HEK293 (cell line): ENCODE measurements around the gene ERBB4.
A peak's percentile ranks its signal among the peaks of the same experiment; 100 is the strongest.

Source experiments
- CTCF ChIA-PET: fragments of 350-600 bp; formaldehyde crosslinking; extraction: SDS; loops from one replicate; lab custom pipeline; 2021; ENCODE audit warnings: antibody characterized with exemption; lab: Yijun Ruan, JAX
- POLR2A ChIA-PET: fragments of 300-600 bp; formaldehyde crosslinking; extraction: SDS; loops from one replicate; lab custom pipeline; 2020; ENCODE audit warnings: antibody characterized with exemption, inconsistent platforms; lab: Yijun Ruan, JAX
- H3K27ac ChIP-seq: fragments of 200-500 bp; sonication (Bioruptor generic); 2 replicates; pipeline ENCODE4 v1.5.1; 2014; ENCODE audit warnings: low read depth, low read length, control low read depth, inconsistent platforms; ENCODE audit errors: extremely low read depth
- H3K36me3 ChIP-seq, 2 experiments: fragments of 200-500 bp in 1 of 2; sonication (Bioruptor generic) in 1 of 2; 1 replicate in 1 of 2; 2 replicates in 1 of 2; pipeline ENCODE4 v1.5.1; 2014 to 2017; ENCODE audit warnings: inconsistent platforms in 2 of 2, low read length in 2 of 2; ENCODE audit not compliant: control insufficient read depth in 2 of 2, insufficient read depth in 1 of 2
- H3K4me1 ChIP-seq: fragments of 200-500 bp; sonication (Bioruptor generic); 2 replicates; pipeline ENCODE4 v1.5.1; 2014; ENCODE audit warnings: mild to moderate bottlenecking, low read length, inconsistent platforms; ENCODE audit not compliant: control insufficient read depth, insufficient read depth
- H3K4me3 ChIP-seq: 2 replicates; pipeline ENCODE4 v1.5.1; 2011; ENCODE audit warnings: low read depth, mild to moderate bottlenecking, control low read depth, low read length, moderate library complexity
- H3K9me3 ChIP-seq: fragments of 200-500 bp; sonication (Bioruptor generic); 2 replicates; pipeline ENCODE4 v1.5.1; 2014; ENCODE audit warnings: low read depth, low read length, inconsistent platforms; ENCODE audit not compliant: control insufficient read depth, insufficient read depth
- FEZF1 ChIP-seq: fragments of 450-650 bp; formaldehyde crosslinking; IDR thresholded peaks from 2 replicates; pipeline ENCODE4 v1.5.1; 2016; ENCODE audit warnings: missing biosample characterization, missing genetic modification characterization
- GLI4 ChIP-seq: fragments of 450-650 bp; formaldehyde crosslinking; IDR thresholded peaks from 2 replicates; pipeline ENCODE4 v1.5.1; 2016; ENCODE audit warnings: missing biosample characterization, missing genetic modification characterization
- MYNN ChIP-seq: fragments of 450-650 bp; formaldehyde crosslinking; IDR thresholded peaks from 2 replicates; pipeline ENCODE4 v1.5.1; 2016; ENCODE audit warnings: missing biosample characterization, missing genetic modification characterization, borderline replicate concordance
- RBAK ChIP-seq: fragments of 450-650 bp; formaldehyde crosslinking; IDR thresholded peaks from 2 replicates; pipeline ENCODE4 v1.5.1; 2016; ENCODE audit warnings: missing biosample characterization, missing genetic modification characterization
- ZEB2 ChIP-seq: fragments of 450-650 bp; formaldehyde crosslinking; IDR thresholded peaks from 2 replicates; pipeline ENCODE4 v1.5.1; 2016; ENCODE audit warnings: missing biosample characterization, missing genetic modification characterization
- ZFHX2 ChIP-seq: fragments of 450-650 bp; formaldehyde crosslinking; conservative IDR thresholded peaks from 2 replicates; pipeline ENCODE4 v1.5.1; 2016; ENCODE audit warnings: missing biosample characterization, missing genetic modification characterization
- ZNF114 ChIP-seq: fragments of 450-650 bp; formaldehyde crosslinking; IDR thresholded peaks from 2 replicates; pipeline ENCODE4 v1.5.0; 2017; ENCODE audit warnings: missing biosample characterization, missing genetic modification characterization
- ZNF146 ChIP-seq: fragments of 450-650 bp; formaldehyde crosslinking; IDR thresholded peaks from 2 replicates; pipeline ENCODE4 v1.5.1; 2016; ENCODE audit warnings: missing biosample characterization, missing genetic modification characterization
- ZNF175 ChIP-seq: fragments of 450-650 bp; formaldehyde crosslinking; IDR thresholded peaks from 2 replicates; pipeline ENCODE4 v1.5.1; 2016; ENCODE audit warnings: missing biosample characterization, missing genetic modification characterization
- ZNF184 ChIP-seq: fragments of 450-650 bp; IDR thresholded peaks from 2 replicates; pipeline ENCODE4 v1.5.1; 2018; ENCODE audit warnings: missing biosample characterization, mild to moderate bottlenecking, missing genetic modification characterization
- ZNF2 ChIP-seq: fragments of 450-650 bp; formaldehyde crosslinking; IDR thresholded peaks from 2 replicates; pipeline ENCODE4 v1.5.1; 2016; ENCODE audit warnings: missing biosample characterization, missing genetic modification characterization
- ZNF292 ChIP-seq: fragments of 450-650 bp; formaldehyde crosslinking; IDR thresholded peaks from 2 replicates; pipeline ENCODE4 v1.5.1; 2016; ENCODE audit warnings: low read depth, missing biosample characterization, missing genetic modification characterization, borderline replicate concordance
- ZNF341 ChIP-seq: fragments of 450-650 bp; formaldehyde crosslinking; IDR thresholded peaks from 2 replicates; pipeline ENCODE4; 2016; ENCODE audit warnings: low read depth, missing biosample characterization, missing genetic modification characterization
- ZNF391 ChIP-seq: fragments of 450-650 bp; formaldehyde crosslinking; IDR thresholded peaks from 2 replicates; pipeline ENCODE4 v1.5.1; 2016; ENCODE audit warnings: low read depth, missing biosample characterization, missing genetic modification characterization, borderline replicate concordance
- ZNF473 ChIP-seq: fragments of 450-650 bp; formaldehyde crosslinking; IDR thresholded peaks from 2 replicates; pipeline ENCODE4 v1.5.1; 2017; ENCODE audit warnings: missing biosample characterization, missing genetic modification characterization
- ZNF530 ChIP-seq: fragments of 450-650 bp; formaldehyde crosslinking; IDR thresholded peaks from 2 replicates; pipeline ENCODE4 v1.5.1; 2016; ENCODE audit warnings: low read depth, missing biosample characterization, missing genetic modification characterization
- ZNF549 ChIP-seq: fragments of 450-650 bp; IDR thresholded peaks from 2 replicates; pipeline ENCODE4 v1.5.1; 2018; ENCODE audit warnings: missing biosample characterization, missing genetic modification characterization, mild to moderate bottlenecking, inconsistent platforms, moderate library complexity
- ZNF660 ChIP-seq: fragments of 450-650 bp; IDR thresholded peaks from 2 replicates; pipeline ENCODE4 v1.5.1; 2018; ENCODE audit warnings: missing biosample characterization, mild to moderate bottlenecking, missing genetic modification characterization
- ZNF791 ChIP-seq: fragments of 450-650 bp; formaldehyde crosslinking; IDR thresholded peaks from 2 replicates; pipeline ENCODE4 v1.5.1; 2016; ENCODE audit warnings: missing biosample characterization, missing genetic modification characterization
- ZNF843 ChIP-seq: fragments of 450-650 bp; formaldehyde crosslinking; IDR thresholded peaks from 2 replicates; pipeline ENCODE4 v1.5.1; 2016; ENCODE audit warnings: missing biosample characterization, missing genetic modification characterization
- TF ChIP-seq, protein P1 (sequence below): fragments of 450-650 bp; formaldehyde crosslinking; IDR thresholded peaks from 2 replicates; pipeline ENCODE4 v1.5.1; 2016; ENCODE audit warnings: missing biosample characterization, missing genetic modification characterization, borderline replicate concordance
- TF ChIP-seq, protein P2 (sequence below): fragments of 450-650 bp; formaldehyde crosslinking; IDR thresholded peaks from 2 replicates; pipeline ENCODE4 v1.5.1; 2016; ENCODE audit warnings: missing biosample characterization, missing genetic modification characterization
- TF ChIP-seq, protein P3 (sequence below): fragments of 450-650 bp; formaldehyde crosslinking; IDR thresholded peaks from 2 replicates; pipeline ENCODE4 v1.5.1; 2017; ENCODE audit warnings: missing biosample characterization, missing genetic modification characterization
- TF ChIP-seq, protein P4 (sequence below): fragments of 450-650 bp; formaldehyde crosslinking; IDR thresholded peaks from 2 replicates; pipeline ENCODE4 v1.5.1; 2016; ENCODE audit warnings: missing biosample characterization, missing genetic modification characterization

Gene ERBB4

DNA sequence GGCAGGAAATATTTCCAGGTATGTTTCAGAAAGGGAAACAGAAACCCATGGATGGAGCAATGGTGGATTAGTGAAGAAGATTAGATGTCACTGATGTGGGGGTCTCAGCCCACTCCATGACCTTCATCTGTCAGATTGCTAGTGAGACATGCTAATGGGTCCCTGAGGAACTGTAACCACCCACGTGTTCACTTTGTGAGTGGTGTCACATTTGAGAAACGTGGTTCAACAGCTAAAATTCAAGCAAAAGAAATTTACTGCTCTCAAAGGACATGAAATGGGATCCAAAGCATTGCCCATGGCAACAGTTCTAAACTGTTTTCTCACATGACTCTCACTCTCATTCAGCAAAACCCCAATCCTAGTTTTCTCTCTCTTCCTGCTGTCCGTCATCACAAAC, 776.1 kb downstream of the ERBB4 start:
- TF ChIP-seq ZFHX2 (tag by site-specific recombination) (0 out of 2 replicates have a peak, but pooled peaks have one; percentile 13), ZNF660 (tag by site-specific recombination) (no peak), ZNF473 (no peak)
- TF ChIP-seq, protein P1, sequence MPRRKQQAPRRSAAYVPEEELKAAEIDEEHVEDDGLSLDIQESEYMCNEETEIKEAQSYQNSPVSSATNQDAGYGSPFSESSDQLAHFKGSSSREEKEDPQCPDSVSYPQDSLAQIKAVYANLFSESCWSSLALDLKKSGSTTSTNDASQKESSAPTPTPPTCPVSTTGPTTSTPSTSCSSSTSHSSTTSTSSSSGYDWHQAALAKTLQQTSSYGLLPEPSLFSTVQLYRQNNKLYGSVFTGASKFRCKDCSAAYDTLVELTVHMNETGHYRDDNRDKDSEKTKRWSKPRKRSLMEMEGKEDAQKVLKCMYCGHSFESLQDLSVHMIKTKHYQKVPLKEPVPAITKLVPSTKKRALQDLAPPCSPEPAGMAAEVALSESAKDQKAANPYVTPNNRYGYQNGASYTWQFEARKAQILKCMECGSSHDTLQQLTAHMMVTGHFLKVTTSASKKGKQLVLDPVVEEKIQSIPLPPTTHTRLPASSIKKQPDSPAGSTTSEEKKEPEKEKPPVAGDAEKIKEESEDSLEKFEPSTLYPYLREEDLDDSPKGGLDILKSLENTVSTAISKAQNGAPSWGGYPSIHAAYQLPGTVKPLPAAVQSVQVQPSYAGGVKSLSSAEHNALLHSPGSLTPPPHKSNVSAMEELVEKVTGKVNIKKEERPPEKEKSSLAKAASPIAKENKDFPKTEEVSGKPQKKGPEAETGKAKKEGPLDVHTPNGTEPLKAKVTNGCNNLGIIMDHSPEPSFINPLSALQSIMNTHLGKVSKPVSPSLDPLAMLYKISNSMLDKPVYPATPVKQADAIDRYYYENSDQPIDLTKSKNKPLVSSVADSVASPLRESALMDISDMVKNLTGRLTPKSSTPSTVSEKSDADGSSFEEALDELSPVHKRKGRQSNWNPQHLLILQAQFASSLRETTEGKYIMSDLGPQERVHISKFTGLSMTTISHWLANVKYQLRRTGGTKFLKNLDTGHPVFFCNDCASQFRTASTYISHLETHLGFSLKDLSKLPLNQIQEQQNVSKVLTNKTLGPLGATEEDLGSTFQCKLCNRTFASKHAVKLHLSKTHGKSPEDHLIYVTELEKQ (tag by site-specific recombination): no peak
- TF ChIP-seq, all 188 proteins: peak for 1
- CTCF ChIA-PET: interaction anchor here (0.9 kb wide), 1 partner anchor 17 kb away, joined by 4 read pairs; no protein-coding TSS in a partner anchor
- no peaks in the 10 kb centered on the region for H3K4me1 ChIP-seq
- no peak overlapping the region for H3K4me3 ChIP-seq
- H3K9me3 ChIP-seq: no peaks in the 10 kb centered on the region
- H3K27ac ChIP-seq: no peak overlapping the region
- POLR2A ChIA-PET: no interaction called here
- no peaks in the 10 kb centered on the region for H3K36me3 ChIP-seq

DNA sequence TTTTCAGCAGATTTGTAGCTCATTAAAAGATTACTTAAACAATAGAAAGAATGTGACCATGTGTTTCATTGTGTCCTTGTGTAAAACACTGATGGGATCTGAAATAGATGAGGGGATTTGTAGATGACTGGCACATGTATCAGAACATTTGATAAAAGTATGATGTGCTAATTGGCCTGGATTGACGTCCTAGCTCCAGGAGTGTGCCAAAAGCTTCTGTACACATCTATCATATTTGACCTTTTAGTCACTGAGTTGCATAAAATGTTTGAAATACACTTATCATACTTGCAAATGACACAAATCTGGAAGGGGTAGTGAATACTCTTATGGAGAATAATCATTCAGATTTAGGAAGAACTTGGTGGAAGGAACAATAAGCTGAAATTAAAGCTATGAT, 778.5 kb downstream of the ERBB4 start:
- TF ChIP-seq ZNF175 (no peak), ZEB2 (tag by site-specific recombination) (no peak), GLI4 (tag by site-specific recombination) (no peak), ZNF549 (tag by site-specific recombination) (no peak), ZNF114 (tag by site-specific recombination) (no peak), RBAK (tag by site-specific recombination) (no peak), ZNF843 (tag by site-specific recombination) (no peak), FEZF1 (no peak), ZNF341 (tag by site-specific recombination) (no peak), ZNF391 (no peak), ZNF146 (no peak), ZNF530 (tag by site-specific recombination) (no peak)
- TF ChIP-seq, protein P2, sequence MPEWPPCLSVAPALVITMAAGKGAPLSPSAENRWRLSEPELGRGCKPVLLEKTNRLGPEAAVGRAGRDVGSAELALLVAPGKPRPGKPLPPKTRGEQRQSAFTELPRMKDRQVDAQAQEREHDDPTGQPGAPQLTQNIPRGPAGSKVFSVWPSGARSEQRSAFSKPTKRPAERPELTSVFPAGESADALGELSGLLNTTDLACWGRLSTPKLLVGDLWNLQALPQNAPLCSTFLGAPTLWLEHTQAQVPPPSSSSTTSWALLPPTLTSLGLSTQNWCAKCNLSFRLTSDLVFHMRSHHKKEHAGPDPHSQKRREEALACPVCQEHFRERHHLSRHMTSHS (tag by site-specific recombination): no peak
- H3K36me3 ChIP-seq: no peaks in the 10 kb centered on the region
- no peak overlapping the region for H3K27ac ChIP-seq
- no peak overlapping the region for H3K4me3 ChIP-seq
- no peaks in the 10 kb centered on the region for H3K9me3 ChIP-seq
- no peaks in the 10 kb centered on the region for H3K4me1 ChIP-seq
- CTCF ChIA-PET: no interaction called here
- POLR2A ChIA-PET: no interaction called here

DNA sequence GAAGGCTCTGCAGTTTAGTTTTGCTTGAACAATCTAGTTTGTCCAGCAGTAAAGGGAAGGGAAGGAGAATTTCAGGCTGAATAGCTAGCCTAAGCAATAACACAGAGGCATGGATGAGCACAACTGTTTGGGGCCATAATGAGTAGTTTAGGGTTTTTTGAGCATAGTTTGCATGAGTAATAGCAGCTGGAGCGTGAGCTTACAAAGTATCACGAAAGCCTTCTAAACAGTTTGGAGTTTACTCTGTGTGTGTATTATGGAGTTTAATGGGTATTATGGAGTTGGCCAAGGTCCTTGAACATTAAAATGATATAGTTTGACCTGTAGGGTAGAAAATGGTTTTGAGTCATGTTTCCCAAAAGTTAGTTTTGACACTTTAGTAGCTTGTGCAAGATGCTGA, 782.3 kb downstream of the ERBB4 start:
- Histone ChIP-seq H3K36me3 (no peaks in the 10 kb centered on the region), H3K27ac (no peak overlapping the region), H3K4me3 (no peak overlapping the region), H3K9me3 (no peaks in the 10 kb centered on the region), H3K4me1 (peaks cover 3% of the 10 kb centered on the region; the same call in 1 of the 2 replicates)
- ChIA-PET POLR2A (no interaction called here), CTCF (interaction anchor here (0.6 to 1.5 kb wide), 3 partner anchors 11 to 598 kb away, joined by 3 to 6 read pairs (median 3); no protein-coding TSS in a partner anchor)
- no peak for TF ChIP-seq ZNF843 (tag by site-specific recombination)
- no peak for TF ChIP-seq ZNF292 (tag by site-specific recombination)
- no peak for TF ChIP-seq MYNN (tag by site-specific recombination)
- TF ChIP-seq, protein P3, sequence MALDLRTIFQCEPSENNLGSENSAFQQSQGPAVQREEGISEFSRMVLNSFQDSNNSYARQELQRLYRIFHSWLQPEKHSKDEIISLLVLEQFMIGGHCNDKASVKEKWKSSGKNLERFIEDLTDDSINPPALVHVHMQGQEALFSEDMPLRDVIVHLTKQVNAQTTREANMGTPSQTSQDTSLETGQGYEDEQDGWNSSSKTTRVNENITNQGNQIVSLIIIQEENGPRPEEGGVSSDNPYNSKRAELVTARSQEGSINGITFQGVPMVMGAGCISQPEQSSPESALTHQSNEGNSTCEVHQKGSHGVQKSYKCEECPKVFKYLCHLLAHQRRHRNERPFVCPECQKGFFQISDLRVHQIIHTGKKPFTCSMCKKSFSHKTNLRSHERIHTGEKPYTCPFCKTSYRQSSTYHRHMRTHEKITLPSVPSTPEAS (tag by site-specific recombination): no peak
- TF ChIP-seq, protein P4, sequence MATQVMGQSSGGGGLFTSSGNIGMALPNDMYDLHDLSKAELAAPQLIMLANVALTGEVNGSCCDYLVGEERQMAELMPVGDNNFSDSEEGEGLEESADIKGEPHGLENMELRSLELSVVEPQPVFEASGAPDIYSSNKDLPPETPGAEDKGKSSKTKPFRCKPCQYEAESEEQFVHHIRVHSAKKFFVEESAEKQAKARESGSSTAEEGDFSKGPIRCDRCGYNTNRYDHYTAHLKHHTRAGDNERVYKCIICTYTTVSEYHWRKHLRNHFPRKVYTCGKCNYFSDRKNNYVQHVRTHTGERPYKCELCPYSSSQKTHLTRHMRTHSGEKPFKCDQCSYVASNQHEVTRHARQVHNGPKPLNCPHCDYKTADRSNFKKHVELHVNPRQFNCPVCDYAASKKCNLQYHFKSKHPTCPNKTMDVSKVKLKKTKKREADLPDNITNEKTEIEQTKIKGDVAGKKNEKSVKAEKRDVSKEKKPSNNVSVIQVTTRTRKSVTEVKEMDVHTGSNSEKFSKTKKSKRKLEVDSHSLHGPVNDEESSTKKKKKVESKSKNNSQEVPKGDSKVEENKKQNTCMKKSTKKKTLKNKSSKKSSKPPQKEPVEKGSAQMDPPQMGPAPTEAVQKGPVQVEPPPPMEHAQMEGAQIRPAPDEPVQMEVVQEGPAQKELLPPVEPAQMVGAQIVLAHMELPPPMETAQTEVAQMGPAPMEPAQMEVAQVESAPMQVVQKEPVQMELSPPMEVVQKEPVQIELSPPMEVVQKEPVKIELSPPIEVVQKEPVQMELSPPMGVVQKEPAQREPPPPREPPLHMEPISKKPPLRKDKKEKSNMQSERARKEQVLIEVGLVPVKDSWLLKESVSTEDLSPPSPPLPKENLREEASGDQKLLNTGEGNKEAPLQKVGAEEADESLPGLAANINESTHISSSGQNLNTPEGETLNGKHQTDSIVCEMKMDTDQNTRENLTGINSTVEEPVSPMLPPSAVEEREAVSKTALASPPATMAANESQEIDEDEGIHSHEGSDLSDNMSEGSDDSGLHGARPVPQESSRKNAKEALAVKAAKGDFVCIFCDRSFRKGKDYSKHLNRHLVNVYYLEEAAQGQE: no peak
- TF ChIP-seq ZNF791 (tag by site-specific recombination): no peak
- TF ChIP-seq ZNF530 (tag by site-specific recombination): no peak
- TF ChIP-seq ZNF184 (tag by site-specific recombination): no peak
- no peak for TF ChIP-seq ZNF2 (tag by site-specific recombination)
